Psoas muscle (tissue), 8 donors: ENCODE results near the gene ANKRD17. TPM values are rescaled to one million over a fixed set of nuclear protein-coding genes. Genes with fewer than 3 reads are reported as not detected.

Source experiments
- ATAC-seq, 4 donors: fragments of 200-7000 bp; cut with Tn5 transposase; one replicate each; pipeline ENCODE4 v1.9.1; 2020; ENCODE audit warnings: moderate library complexity in 3 of 4, mild to moderate bottlenecking in 2 of 4
- DNase-seq, 2 donors: peaks; one replicate each; pipeline ENCODE4 v3.0.0-alpha.2; 2020
- H3K27ac ChIP-seq: fragments of 200-600 bp; one replicate; pipeline ENCODE4 v1.8.0; 2022
- H3K27me3 ChIP-seq, 3 donors: fragments of 200-600 bp in 1 of 3; one replicate each; pipeline versions ENCODE4 v1.6.1 to v1.8.0; 2013 to 2022; ENCODE audit warnings: low read length in 2 of 3, mild to moderate bottlenecking in 2 of 3, moderate library complexity in 1 of 3; ENCODE audit not compliant: insufficient read depth in 3 of 3
- H3K36me3 ChIP-seq, 2 donors: fragments of 200-600 bp in 1 of 2; one replicate each; pipeline versions ENCODE4 v1.6.1 to v1.8.0; 2013 to 2022; ENCODE audit warnings: low read depth in 1 of 2, mild to moderate bottlenecking in 1 of 2, moderate library complexity in 1 of 2; ENCODE audit not compliant: insufficient read depth in 1 of 2
- H3K4me1 ChIP-seq: fragments of 200-600 bp; one replicate; pipeline ENCODE4 v1.8.0; 2022
- H3K4me3 ChIP-seq: fragments of 200-600 bp; one replicate; pipeline ENCODE4 v1.8.0; 2022; ENCODE audit warnings: mild to moderate bottlenecking
- H3K9me3 ChIP-seq: fragments of 200-600 bp; one replicate; pipeline ENCODE4 v1.8.0; 2022
- WGBS, 3 donors: extraction: QIAGEN DNeasy Blood & Tissue Kit; methylation state at CpG; one replicate each; pipeline versions ENCODE4 v1.1.6 to v1.1.7; 2013; 5-methylcytosine and 5-hydroxymethylcytosine counted together
- intact Hi-C, 2 donors: fragments of 100-400 bp; cut with DNase I; formaldehyde crosslinking; loops; one replicate each; pipeline versions ENCODE4 v1.11.0 to v1.14.2; 2022
- polyA plus RNA-seq, 3 donors: library from polyadenylated mRNA; stranded (reverse); fragments of 200-250 nt; gene quantifications; one replicate each; pipeline ENCODE4 v1.2.3, GENCODE V29; 2013
- total RNA-seq, 4 donors: library from RNA; stranded (reverse); fragmentation: NEBNext Ultra II Directional in 2 of 4; extraction: Animal tissue kit (Norgen Biotek cat#: 25700) in 2 of 4; gene quantifications; one replicate each; pipeline versions ENCODE4 v1.2.1 to v1.2.4, GENCODE V29; 2021 to 2023
- TF ChIP-seq, protein P1 (sequence below): fragments of 200-600 bp; IDR thresholded peaks from one replicate; pipeline ENCODE4 v1.8.0; 2022; ENCODE audit warnings: antibody characterized with exemption
- donor health status: healthy with polysubstance abuse.
- donor health status: DM: no; HTN: no; CAD: no; lungs with moderate emphysema.
- donor health status: Bipolar disorder and iron deficiency.
- donor health status: healthy.
- donor health status: DM: yes; HTN: yes; CAD: no.
- donor health status: DM: no; HTN: no; CAD: no.
- donor health status: DM: no; HTN: no; CAD: no.
- donor health status: DM: yes; HTN: yes; CAD: no.

Gene ANKRD17
- total and polyA plus RNA-seq, 7 donors: 8.0 to 66.2 (median 46.6) TPM

DNA sequence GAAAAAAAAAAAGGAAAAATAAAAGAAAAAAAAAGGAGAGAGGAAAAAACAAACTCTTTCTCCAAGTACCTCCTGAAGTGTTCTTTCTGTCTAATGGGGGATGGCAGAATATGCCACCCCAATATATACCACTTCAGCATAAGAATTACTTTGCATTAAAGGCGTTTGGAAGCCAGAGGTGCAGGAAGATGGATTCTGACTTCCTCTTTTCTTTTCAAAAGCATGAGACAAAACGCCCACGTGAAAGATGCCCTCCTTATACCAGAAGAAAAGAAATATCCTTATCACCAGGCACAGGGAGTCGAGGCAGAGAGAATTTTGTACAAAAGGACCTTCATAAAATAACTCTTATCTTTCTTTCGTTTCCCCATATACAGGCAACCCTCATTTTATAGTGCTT lies 230.0 kb downstream of the ANKRD17 start:
- TF ChIP-seq, protein P1, sequence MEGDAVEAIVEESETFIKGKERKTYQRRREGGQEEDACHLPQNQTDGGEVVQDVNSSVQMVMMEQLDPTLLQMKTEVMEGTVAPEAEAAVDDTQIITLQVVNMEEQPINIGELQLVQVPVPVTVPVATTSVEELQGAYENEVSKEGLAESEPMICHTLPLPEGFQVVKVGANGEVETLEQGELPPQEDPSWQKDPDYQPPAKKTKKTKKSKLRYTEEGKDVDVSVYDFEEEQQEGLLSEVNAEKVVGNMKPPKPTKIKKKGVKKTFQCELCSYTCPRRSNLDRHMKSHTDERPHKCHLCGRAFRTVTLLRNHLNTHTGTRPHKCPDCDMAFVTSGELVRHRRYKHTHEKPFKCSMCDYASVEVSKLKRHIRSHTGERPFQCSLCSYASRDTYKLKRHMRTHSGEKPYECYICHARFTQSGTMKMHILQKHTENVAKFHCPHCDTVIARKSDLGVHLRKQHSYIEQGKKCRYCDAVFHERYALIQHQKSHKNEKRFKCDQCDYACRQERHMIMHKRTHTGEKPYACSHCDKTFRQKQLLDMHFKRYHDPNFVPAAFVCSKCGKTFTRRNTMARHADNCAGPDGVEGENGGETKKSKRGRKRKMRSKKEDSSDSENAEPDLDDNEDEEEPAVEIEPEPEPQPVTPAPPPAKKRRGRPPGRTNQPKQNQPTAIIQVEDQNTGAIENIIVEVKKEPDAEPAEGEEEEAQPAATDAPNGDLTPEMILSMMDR: no peak
- Histone ChIP-seq H3K36me3 (no peaks in the 10 kb centered on the region), H3K27ac (no peak overlapping the region), H3K4me1 (no peaks in the 10 kb centered on the region), H3K27me3 (peaks cover 0 to 4% (median 0%) of the 10 kb centered on the region in 3 donors), H3K4me3 (no peak overlapping the region), H3K9me3 (no peaks in the 10 kb centered on the region)
- ATAC-seq (no peak), DNase-seq (no peak)
- intact Hi-C loops: loop anchor here (10.0 kb wide), 1 partner anchor 524 kb away; no protein-coding TSS in a partner anchor
- 59 to 67% (median 63%) methylated on average over 5 of the region's 5 CpGs for WGBS, 3 donors

Other genes with a start within 250 kb of the ANKRD17 start
- 1 to 10 TPM; 5.8 to 9.2 (median 9.0) TPM for gene COX18, start 189.1 kb downstream of the ANKRD17 start, total RNA-seq
- 10 to 100 TPM in 1 of 3 donors, 1 to 10 TPM in 2; 5.2 to 16.5 (median 6.2) TPM for gene COX18, start 189.1 kb downstream of the ANKRD17 start, polyA plus RNA-seq
- gene ALB, start 145.5 kb upstream of the ANKRD17 start, total RNA-seq: 1 to 10 TPM in 2 of 4 donors, not detected in 2; 5.4 to 5.9 TPM
- gene ALB, start 145.5 kb upstream of the ANKRD17 start, polyA plus RNA-seq: not detected
- gene AFP, start 177.4 kb upstream of the ANKRD17 start, total RNA-seq: not detected
- gene AFP, start 177.4 kb upstream of the ANKRD17 start, polyA plus RNA-seq: not detected
- not detected for gene AFM, start 222.9 kb upstream of the ANKRD17 start, total RNA-seq
- not detected for gene AFM, start 222.9 kb upstream of the ANKRD17 start, polyA plus RNA-seq